PC-3 (cell line): ENCODE data around the gene SLC27A3. TPM values are rescaled to one million over a fixed set of nuclear protein-coding genes. Genes with fewer than 3 reads are reported as not detected.
"Not testable (repeated sequence)": the region's sequence is repeated elsewhere in the genome, so short reads cannot be mapped to it uniquely, and the experiment has no call there.

ENCODE experiments used
- ATAC-seq: fragments of 200-7000 bp; cut with Tn5 transposase; 2 replicates; pipeline ENCODE4 v1.9.1; 2020; ENCODE audit warnings: mild to moderate bottlenecking, moderate library complexity
- BruUV-seq: library from RNA; stranded (reverse); fragments of 400-500 nt; replicated peaks from 2 replicates; lab custom pipeline; 2021; lab: Mats Ljungman, UMichigan
- CTCF ChIA-PET: fragments of 300-600 bp; sonication (Branson Sonifier 250); formaldehyde crosslinking; loops from one replicate; lab custom pipeline; 2022; ENCODE audit warnings: antibody characterized with exemption; lab: Charles Lee
- POLR2A ChIA-PET: fragments of 300-600 bp; sonication (Branson Sonifier 250); formaldehyde crosslinking; loops from one replicate; lab custom pipeline; 2022; ENCODE audit warnings: antibody characterized with exemption; ENCODE audit not compliant: unreplicated experiment; lab: Charles Lee
- DNase-seq: peaks from one replicate; pipeline ENCODE4 v3.0.0-alpha.2; 2015
- H2AFZ ChIP-seq: fragments of 300-600 bp; sonication (generic); 2 replicates; pipeline ENCODE4 v1.6.0; 2016; ENCODE audit warnings: antibody characterized with exemption, low read length
- H3F3A ChIP-seq: fragments of 300-600 bp; sonication (generic); one replicate; pipeline ENCODE4 v1.6.0; 2017; ENCODE audit warnings: antibody characterized with exemption, low read length, control low read depth, mild to moderate bottlenecking; ENCODE audit not compliant: unreplicated experiment
- H3K27ac ChIP-seq: fragments of 300-600 bp; sonication (generic); 2 replicates; pipeline ENCODE4 v1.5.1; 2016; ENCODE audit warnings: mild to moderate bottlenecking, low read length
- H3K27me3 ChIP-seq: fragments of 300-600 bp; sonication (generic); 2 replicates; pipeline ENCODE4 v1.6.1; 2016; ENCODE audit warnings: low read length, mixed read lengths
- H3K36me3 ChIP-seq: fragments of 300-600 bp; sonication (generic); 2 replicates; pipeline ENCODE4 v1.6.1; 2016; ENCODE audit warnings: low read depth, mixed run types, low read length, mixed read lengths
- H3K4me1 ChIP-seq: fragments of 300-600 bp; sonication (generic); 2 replicates; pipeline ENCODE4 v1.5.1; 2016; ENCODE audit warnings: low read length; ENCODE audit not compliant: insufficient read depth
- H3K4me2 ChIP-seq: fragments of 300-600 bp; sonication (generic); 2 replicates; pipeline ENCODE4 v1.6.0; 2016; ENCODE audit warnings: low read length
- H3K4me3 ChIP-seq: fragments of 300-600 bp; sonication (generic); 2 replicates; pipeline ENCODE4 v1.5.1; 2016; ENCODE audit warnings: mild to moderate bottlenecking, low read length, mixed read lengths
- H3K79me2 ChIP-seq: fragments of 300-600 bp; sonication (generic); 2 replicates; pipeline ENCODE4 v1.6.1; 2017; ENCODE audit warnings: low read length, mixed read lengths
- H3K9ac ChIP-seq: fragments of 300-600 bp; sonication (generic); 2 replicates; pipeline ENCODE4 v1.6.0; 2016; ENCODE audit warnings: mild to moderate bottlenecking, low read length
- H3K9me2 ChIP-seq: fragments of 300-600 bp; sonication (generic); replicated peaks from 2 replicates; pipeline ENCODE4 v1.6.1; 2016; ENCODE audit warnings: mixed run types, low read length, mixed read lengths
- H3K9me3 ChIP-seq: fragments of 300-600 bp; sonication (generic); 2 replicates; pipeline ENCODE4 v1.6.1; 2016; ENCODE audit warnings: low read length, mixed read lengths
- H4K20me1 ChIP-seq: fragments of 300-600 bp; sonication (generic); 2 replicates; pipeline ENCODE4 v1.6.1; 2016; ENCODE audit warnings: low read length, mixed read lengths
- EZH2 ChIP-seq: fragments of 300-600 bp; sonication (generic); IDR thresholded peaks from one replicate; pipeline ENCODE4 v1.6.1; 2017; ENCODE audit warnings: antibody characterized with exemption, mild to moderate bottlenecking, low read length; ENCODE audit not compliant: unreplicated experiment
- EZH2phosphoT487 ChIP-seq: fragments of 300-600 bp; sonication (generic); IDR thresholded peaks from 2 replicates; pipeline ENCODE4 v1.6.1; 2018; ENCODE audit warnings: mild to moderate bottlenecking, antibody characterized with exemption, low read length, borderline replicate concordance
- intact Hi-C: fragments of 100-400 bp; cut with micrococcal nuclease; formaldehyde crosslinking; loops from 2 replicates; pipeline ENCODE4 v1.9.0; 2023
- total RNA-seq: library from RNA; depleted of rRNA; stranded (reverse); fragments of >200 nt; gene quantifications from 2 replicates; pipeline ENCODE4 v1.2.3, GENCODE V29; 2014
- TF ChIP-seq, protein P1 (sequence below): fragments of 300-600 bp; sonication (generic); conservative IDR thresholded peaks from 2 replicates; pipeline ENCODE4 v1.5.1; 2017; ENCODE audit warnings: antibody characterized with exemption, low read depth, mild to moderate bottlenecking, low read length

SLC27A3 gene
- total RNA-seq, 1 experiment from 2014 or later, result 6.3 TPM

DNA sequence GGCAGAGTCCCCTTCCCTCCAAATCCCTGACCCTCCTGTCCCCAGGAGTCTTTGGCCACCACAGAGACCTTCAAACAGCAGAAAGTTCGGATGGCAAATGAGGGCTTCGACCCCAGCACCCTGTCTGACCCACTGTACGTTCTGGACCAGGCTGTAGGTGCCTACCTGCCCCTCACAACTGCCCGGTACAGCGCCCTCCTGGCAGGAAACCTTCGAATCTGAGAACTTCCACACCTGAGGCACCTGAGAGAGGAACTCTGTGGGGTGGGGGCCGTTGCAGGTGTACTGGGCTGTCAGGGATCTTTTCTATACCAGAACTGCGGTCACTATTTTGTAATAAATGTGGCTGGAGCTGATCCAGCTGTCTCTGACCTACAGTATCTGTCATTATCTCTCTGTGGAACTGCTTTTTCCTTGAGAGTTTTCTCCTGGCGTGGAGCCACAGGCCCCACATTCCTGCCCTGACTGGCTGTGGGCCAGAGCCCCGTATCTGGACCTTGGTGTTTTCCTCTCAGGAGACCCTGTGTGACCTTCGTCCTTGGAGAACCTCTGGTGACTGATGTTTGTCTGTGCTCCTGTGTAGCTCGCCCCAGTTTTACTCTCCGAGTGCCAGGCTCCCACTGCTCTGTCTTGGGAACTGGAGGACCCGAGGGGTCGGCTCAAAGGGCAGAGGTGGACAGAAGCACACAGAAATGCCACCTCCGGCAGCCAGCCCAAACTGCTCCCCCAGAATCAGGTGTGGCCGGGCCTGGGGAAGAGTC lies 4.8 kb downstream of the SLC27A3 start:
- Histone ChIP-seq H3K36me3 (no peaks in the 10 kb centered on the region), H3K27me3 (no peaks in the 10 kb centered on the region), H3K4me2 (no peak overlapping the region), H2AFZ (no peak overlapping the region), H3K4me1 (peaks cover 16% of the 10 kb centered on the region), H3K9me3 (no peaks in the 10 kb centered on the region), H4K20me1 (no peaks in the 10 kb centered on the region), H3F3A (no peaks in the 10 kb centered on the region), H3K4me3 (no peak overlapping the region), H3K79me2 (no peaks in the 10 kb centered on the region), H3K27ac (no peak overlapping the region), H3K9ac (no peak overlapping the region), H3K9me2 (no peaks in the 10 kb centered on the region)
- ATAC-seq (no peak), DNase-seq (no peak)
- intact Hi-C loops, result no loop called here
- ChIA-PET CTCF (no interaction called here), POLR2A (no interaction called here)
- TF ChIP-seq, protein P1, sequence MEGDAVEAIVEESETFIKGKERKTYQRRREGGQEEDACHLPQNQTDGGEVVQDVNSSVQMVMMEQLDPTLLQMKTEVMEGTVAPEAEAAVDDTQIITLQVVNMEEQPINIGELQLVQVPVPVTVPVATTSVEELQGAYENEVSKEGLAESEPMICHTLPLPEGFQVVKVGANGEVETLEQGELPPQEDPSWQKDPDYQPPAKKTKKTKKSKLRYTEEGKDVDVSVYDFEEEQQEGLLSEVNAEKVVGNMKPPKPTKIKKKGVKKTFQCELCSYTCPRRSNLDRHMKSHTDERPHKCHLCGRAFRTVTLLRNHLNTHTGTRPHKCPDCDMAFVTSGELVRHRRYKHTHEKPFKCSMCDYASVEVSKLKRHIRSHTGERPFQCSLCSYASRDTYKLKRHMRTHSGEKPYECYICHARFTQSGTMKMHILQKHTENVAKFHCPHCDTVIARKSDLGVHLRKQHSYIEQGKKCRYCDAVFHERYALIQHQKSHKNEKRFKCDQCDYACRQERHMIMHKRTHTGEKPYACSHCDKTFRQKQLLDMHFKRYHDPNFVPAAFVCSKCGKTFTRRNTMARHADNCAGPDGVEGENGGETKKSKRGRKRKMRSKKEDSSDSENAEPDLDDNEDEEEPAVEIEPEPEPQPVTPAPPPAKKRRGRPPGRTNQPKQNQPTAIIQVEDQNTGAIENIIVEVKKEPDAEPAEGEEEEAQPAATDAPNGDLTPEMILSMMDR, result no peak
- TF ChIP-seq EZH2, result no peak
- TF ChIP-seq EZH2phosphoT487, result no peak
- no TSS peak for BruUV-seq

DNA sequence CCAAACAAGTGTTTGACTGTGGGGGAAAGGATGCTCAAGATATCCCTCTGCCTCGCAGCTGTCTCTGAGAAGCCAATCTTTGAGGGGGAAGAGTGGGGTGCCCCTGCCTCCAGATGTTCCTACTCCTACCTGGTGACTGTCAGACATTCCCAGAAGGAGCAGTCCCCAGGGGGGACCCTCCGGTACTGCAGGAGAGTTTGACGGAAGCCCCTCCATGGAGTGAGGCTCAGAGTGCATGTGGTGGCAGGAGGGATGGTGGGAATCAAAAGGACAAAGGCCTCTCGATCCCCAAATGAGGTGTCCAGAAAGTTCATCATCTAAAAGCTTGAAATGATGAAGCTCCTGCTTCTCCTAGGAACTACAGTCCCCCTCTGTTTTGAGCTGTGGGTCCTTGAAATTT lies 5.3 kb downstream of the SLC27A3 start:
- H3K4me3 ChIP-seq, result no peak overlapping the region
- no peak for DNase-seq
- H3K4me2 ChIP-seq, result no peak overlapping the region
- no peaks in the 10 kb centered on the region for H3K36me3 ChIP-seq
- H4K20me1 ChIP-seq, result no peaks in the 10 kb centered on the region
- TF ChIP-seq, protein P1, result no peak
- TF ChIP-seq EZH2, result no peak
- H3K27ac ChIP-seq, result no peak overlapping the region
- ChIA-PET POLR2A (no interaction called here), CTCF (no interaction called here)
- H3K27me3 ChIP-seq, result no peaks in the 10 kb centered on the region
- no peaks in the 10 kb centered on the region for H3K9me2 ChIP-seq
- no peak overlapping the region for H2AFZ ChIP-seq
- no peaks in the 10 kb centered on the region for H3F3A ChIP-seq
- no TSS peak for BruUV-seq
- H3K79me2 ChIP-seq, result no peaks in the 10 kb centered on the region
- ATAC-seq, result no peak
- intact Hi-C loops, result no loop called here
- no peak overlapping the region for H3K9ac ChIP-seq
- no peaks in the 10 kb centered on the region for H3K9me3 ChIP-seq
- H3K4me1 ChIP-seq, result peaks cover 14% of the 10 kb centered on the region

DNA sequence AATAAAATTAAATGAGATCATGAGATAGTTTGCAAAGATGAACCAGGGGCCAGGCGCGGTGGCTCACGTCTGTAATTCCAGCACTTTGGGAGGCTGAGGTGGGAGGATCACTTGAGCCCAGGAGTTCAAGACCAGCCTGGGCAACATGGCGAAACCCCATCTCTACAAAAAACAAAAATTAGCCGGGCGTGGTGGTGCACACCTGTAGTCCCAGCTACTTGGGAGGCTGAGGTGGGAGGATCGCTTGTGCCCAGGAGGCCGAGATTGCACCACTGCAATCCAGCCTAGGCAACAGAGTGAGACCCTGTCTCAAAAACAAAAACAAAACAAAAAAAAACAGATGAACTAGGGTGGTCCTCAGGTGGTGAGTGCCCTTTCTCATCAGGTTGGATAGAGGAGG lies 7.4 kb downstream of the SLC27A3 start:
- peak overlapping the region; percentile 94 for H3K4me2 ChIP-seq
- CTCF ChIA-PET, POLR2A ChIA-PET, intact Hi-C loops, H3K79me2 ChIP-seq, H3K27ac ChIP-seq, DNase-seq, ATAC-seq, H3K36me3 ChIP-seq, H3K9me2 ChIP-seq, H4K20me1 ChIP-seq, H3K27me3 ChIP-seq, H3K4me1 ChIP-seq, H3F3A ChIP-seq, H3K9me3 ChIP-seq, BruUV-seq, H2AFZ ChIP-seq: not testable (repeated sequence)
- H3K9ac ChIP-seq, result peak overlapping the region; percentile 89
- peak overlapping the region; percentile 82 for H3K4me3 ChIP-seq
